NOMO-1 treated with dmso at 0.1 percent for 144 hours (cell line): ENCODE measurements around the gene GNPTAB.
"Not testable (repeated sequence)": the region's sequence is repeated elsewhere in the genome, so short reads cannot be mapped to it uniquely, and the experiment has no call there.

ENCODE experiments used
- DNase-seq: peaks from one replicate; lab custom pipeline; 2025; ENCODE audit not compliant: unreplicated experiment; lab: John Stamatoyannopoulos, UW

Gene GNPTAB

GRCh38 chr12:101740566-101740965, 90.2 kb downstream of the GNPTAB start:
- no peak for DNase-seq

- no peak for DNase-seq
Measured at GRCh38 chr12:101738920-101739665, 91.7 kb downstream of the GNPTAB start, which contains the start of gene SYCP3. SYCP3 (minus strand) TSS chr12:101739462; CDS start chr12:101737935, 1,527 bp downstream.

GRCh38 chr12:101737476-101737875, 93.3 kb downstream of the GNPTAB start:
- no peak for DNase-seq

GRCh38 chr12:101734482-101734881, 96.3 kb downstream of the GNPTAB start:
- DNase-seq = not testable (repeated sequence)

- DNase-seq = no peak
Measured at GRCh38 chr12:101733166-101733565, 97.6 kb downstream of the GNPTAB start.

- no peak for DNase-seq
Measured at GRCh38 chr12:101732318-101732717, 98.4 kb downstream of the GNPTAB start.

- DNase-seq = no peak
Measured at GRCh38 chr12:101729842-101730241, 100.9 kb downstream of the GNPTAB start.

GRCh38 chr12:101727098-101727497, 103.7 kb downstream of the GNPTAB start:
- DNase-seq = no peak

- no peak for DNase-seq
Measured at GRCh38 chr12:101722392-101722791, 108.4 kb downstream of the GNPTAB start.

- DNase-seq = no peak
Measured at GRCh38 chr12:101720118-101720517, 110.6 kb downstream of the GNPTAB start.

GRCh38 chr12:101719566-101719965, 111.2 kb downstream of the GNPTAB start:
- no peak for DNase-seq

- DNase-seq = no peak
Measured at GRCh38 chr12:101714877-101715444, 115.8 kb downstream of the GNPTAB start.

GRCh38 chr12:101713930-101714329, 116.8 kb downstream of the GNPTAB start:
- DNase-seq = no peak

GRCh38 chr12:101713059-101713682, 117.6 kb downstream of the GNPTAB start:
- no peak for DNase-seq

GRCh38 chr12:101710288-101710687, 120.5 kb downstream of the GNPTAB start:
- DNase-seq = no peak

GRCh38 chr12:101707131-101707782, 123.5 kb downstream of the GNPTAB start:
- DNase-seq = no peak

GRCh38 chr12:101706403-101706802, 124.4 kb downstream of the GNPTAB start:
- no peak for DNase-seq

- DNase-seq = no peak
Measured at GRCh38 chr12:101703487-101703886, 127.3 kb downstream of the GNPTAB start.

- no peak for DNase-seq
Measured at GRCh38 chr12:101700299-101700820, 130.4 kb downstream of the GNPTAB start.

- no peak for DNase-seq
Measured at GRCh38 chr12:101698800-101699347, 131.9 kb downstream of the GNPTAB start.
